ENCODE data around the gene AVPR2.

DNA sequence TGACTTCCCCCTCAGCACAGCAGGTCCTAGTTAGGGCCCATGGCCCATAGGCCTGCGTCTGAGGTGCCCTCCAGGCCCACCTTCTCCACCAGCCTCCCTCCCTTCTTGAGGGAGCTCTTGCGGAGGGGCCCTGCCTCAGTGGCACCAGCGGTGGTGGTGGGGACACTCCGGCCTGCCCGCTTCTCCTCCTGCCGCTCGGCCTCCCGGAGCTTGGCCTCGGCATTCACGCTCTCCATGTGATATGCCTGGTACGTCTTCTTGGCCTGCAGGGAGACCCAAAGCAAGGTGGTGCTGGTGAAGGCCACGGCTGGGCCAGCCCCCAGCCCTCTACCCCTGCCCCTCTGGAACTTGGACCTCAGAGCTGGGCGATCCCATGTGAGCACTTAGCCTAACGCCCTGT lies 16.1 kb downstream of the AVPR2 start:
- TF ChIP-seq EP300 (IDR thresholded peaks at IDR 0.05): no peak
- TF ChIP-seq, protein P1, sequence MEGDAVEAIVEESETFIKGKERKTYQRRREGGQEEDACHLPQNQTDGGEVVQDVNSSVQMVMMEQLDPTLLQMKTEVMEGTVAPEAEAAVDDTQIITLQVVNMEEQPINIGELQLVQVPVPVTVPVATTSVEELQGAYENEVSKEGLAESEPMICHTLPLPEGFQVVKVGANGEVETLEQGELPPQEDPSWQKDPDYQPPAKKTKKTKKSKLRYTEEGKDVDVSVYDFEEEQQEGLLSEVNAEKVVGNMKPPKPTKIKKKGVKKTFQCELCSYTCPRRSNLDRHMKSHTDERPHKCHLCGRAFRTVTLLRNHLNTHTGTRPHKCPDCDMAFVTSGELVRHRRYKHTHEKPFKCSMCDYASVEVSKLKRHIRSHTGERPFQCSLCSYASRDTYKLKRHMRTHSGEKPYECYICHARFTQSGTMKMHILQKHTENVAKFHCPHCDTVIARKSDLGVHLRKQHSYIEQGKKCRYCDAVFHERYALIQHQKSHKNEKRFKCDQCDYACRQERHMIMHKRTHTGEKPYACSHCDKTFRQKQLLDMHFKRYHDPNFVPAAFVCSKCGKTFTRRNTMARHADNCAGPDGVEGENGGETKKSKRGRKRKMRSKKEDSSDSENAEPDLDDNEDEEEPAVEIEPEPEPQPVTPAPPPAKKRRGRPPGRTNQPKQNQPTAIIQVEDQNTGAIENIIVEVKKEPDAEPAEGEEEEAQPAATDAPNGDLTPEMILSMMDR (IDR thresholded peaks at IDR 0.05): no peak
- TF ChIP-seq POLR2AphosphoS5 (IDR thresholded peaks at IDR 0.05): no peak
